ENCODE data around the gene CA4.
"Not testable (repeated sequence)": the region's sequence is repeated elsewhere in the genome, so short reads cannot be mapped to it uniquely, and the experiment has no call there.

The CA4 gene

GRCh38 chr17:60165971-60166370, 16.2 kb downstream of the CA4 start:
- H3K36me3 ChIP-seq: no peaks in the 10 kb centered on the region
- H4K20me1 ChIP-seq: no peaks in the 10 kb centered on the region
- no peak overlapping the region for H3K27ac ChIP-seq
- no peaks in the 10 kb centered on the region for H3K27me3 ChIP-seq
- H3K4me2 ChIP-seq: peak overlapping the region in 9 of 11 experiments; percentile 8 to 77 (median 49); a peak in 14 of 22 replicates
- H3K4me1 ChIP-seq: peaks cover 31 to 80% (median 60%) of the 10 kb centered on the region in 10 experiments
- TF ChIP-seq Cebpa-rat (IDR thresholded peaks at IDR 0.05): no peak
- H3K9me3 ChIP-seq (replicated peaks in 1 of 11): no peaks in the 10 kb centered on the region
- no peak overlapping the region for H3K4me3 ChIP-seq
- no peak overlapping the region for H3K9ac ChIP-seq

GRCh38 chr17:60167065-60167741, 17.4 kb downstream of the CA4 start:
- Histone ChIP-seq H3K4me2 (peak overlapping the region in 3 of 11 experiments; percentile 31 to 77 (median 75); a peak in 6 of 22 replicates), H3K36me3 (no peaks in the 10 kb centered on the region), H3K9me3 (replicated peaks in 1 of 11) (no peaks in the 10 kb centered on the region), H4K20me1 (no peaks in the 10 kb centered on the region), H3K4me3 (no peak overlapping the region), H3K4me1 (peaks cover 19 to 80% (median 53%) of the 10 kb centered on the region in 10 experiments), H3K27me3 (no peaks in the 10 kb centered on the region), H3K9ac (no peak overlapping the region), H3K27ac (no peak overlapping the region)
- no peak for TF ChIP-seq Cebpa-rat (IDR thresholded peaks at IDR 0.05)

GRCh38 chr17:60168654-60169053, 18.9 kb downstream of the CA4 start:
- H3K4me2 ChIP-seq: no peak overlapping the region
- no peaks in the 10 kb centered on the region for H3K36me3 ChIP-seq
- H3K4me3 ChIP-seq: no peak overlapping the region
- H3K9me3 ChIP-seq (replicated peaks in 1 of 11): no peaks in the 10 kb centered on the region
- H3K27ac ChIP-seq: no peak overlapping the region
- no peak for TF ChIP-seq Cebpa-rat (IDR thresholded peaks at IDR 0.05)
- no peaks in the 10 kb centered on the region for H3K27me3 ChIP-seq
- H4K20me1 ChIP-seq: peaks cover 0 to 5% (median 0%) of the 10 kb centered on the region in 11 experiments; a peak in 3 of 22 replicates
- H3K4me1 ChIP-seq: peaks cover 13 to 78% (median 44%) of the 10 kb centered on the region in 10 experiments
- no peak overlapping the region for H3K9ac ChIP-seq

- Histone ChIP-seq H3K4me3 (peak overlapping the region in 1 of 10 experiments; percentile 26; a peak in 1 of 20 replicates), H3K27me3 (no peaks in the 10 kb centered on the region), H3K4me1 (peaks cover 13 to 83% (median 44%) of the 10 kb centered on the region in 10 experiments), H3K4me2 (peak overlapping the region; percentile 15 to 83 (median 68)), H3K27ac (peak overlapping the region in 10 of 11 experiments; percentile 6 to 74 (median 53); a peak in 18 of 22 replicates), H4K20me1 (peaks cover 0 to 16% (median 0%) of the 10 kb centered on the region in 11 experiments; a peak in 4 of 22 replicates), H3K36me3 (peaks cover 0 to 9% (median 0%) of the 10 kb centered on the region in 11 experiments; a peak in 3 of 22 replicates), H3K9ac (peak overlapping the region in 3 of 11 experiments; percentile 14 to 33 (median 28); a peak in 2 of 22 replicates), H3K9me3 (replicated peaks in 1 of 11) (no peaks in the 10 kb centered on the region)
- peak in 2 of 11 experiments; percentile 38 to 39; a peak in 2 of 22 replicates for TF ChIP-seq Cebpa-rat (IDR thresholded peaks at IDR 0.05)
Measured at GRCh38 chr17:60169921-60170817, 20.4 kb downstream of the CA4 start.

- peaks cover 13 to 74% (median 35%) of the 10 kb centered on the region in 10 experiments for H3K4me1 ChIP-seq
- H3K36me3 ChIP-seq: peaks cover 0 to 16% (median 0%) of the 10 kb centered on the region in 11 experiments; a peak in 4 of 22 replicates
- H3K9me3 ChIP-seq (replicated peaks in 1 of 11): no peaks in the 10 kb centered on the region
- peak overlapping the region; percentile 15 to 83 (median 68) for H3K4me2 ChIP-seq
- no peak overlapping the region for H3K9ac ChIP-seq
- no peaks in the 10 kb centered on the region for H3K27me3 ChIP-seq
- peaks cover 0 to 16% (median 0%) of the 10 kb centered on the region in 11 experiments; a peak in 4 of 22 replicates for H4K20me1 ChIP-seq
- H3K27ac ChIP-seq: peak overlapping the region in 8 of 11 experiments; percentile 13 to 74 (median 55); a peak in 10 of 22 replicates
- no peak overlapping the region for H3K4me3 ChIP-seq
- TF ChIP-seq Cebpa-rat (IDR thresholded peaks at IDR 0.05): 0 out of 22 replicates have a peak, but pooled peaks of 1 of the 11 experiments have one; percentile 1
Measured at GRCh38 chr17:60170835-60171752, 21.3 kb downstream of the CA4 start.

DNA sequence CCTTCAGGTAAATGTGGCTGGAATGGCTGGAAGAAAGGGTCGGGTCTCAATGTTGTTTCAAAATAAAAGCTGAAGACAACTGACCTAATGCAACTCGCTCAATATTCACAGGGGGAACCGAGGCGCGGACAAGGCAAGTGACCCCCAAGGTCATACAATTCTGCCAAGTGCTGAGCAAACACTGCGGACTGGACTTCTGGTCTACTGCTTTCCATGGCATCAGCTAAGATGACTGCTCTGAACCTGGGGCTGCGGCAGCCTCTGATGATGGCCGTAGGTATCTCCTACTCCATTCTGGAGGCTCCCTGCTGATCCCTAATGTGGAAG, 21.9 kb downstream of the CA4 start:
- Histone ChIP-seq H3K27me3 (no peaks in the 10 kb centered on the region), H3K4me2 (peak overlapping the region in 1 of 11 experiments; percentile 41; a peak in 2 of 22 replicates), H4K20me1 (peaks cover 0 to 20% (median 0%) of the 10 kb centered on the region in 11 experiments; a peak in 4 of 22 replicates), H3K4me3 (no peak overlapping the region), H3K9me3 (replicated peaks in 1 of 11) (no peaks in the 10 kb centered on the region), H3K4me1 (peaks cover 13 to 68% (median 31%) of the 10 kb centered on the region in 10 experiments), H3K9ac (no peak overlapping the region), H3K27ac (peak overlapping the region in 3 of 11 experiments; percentile 14 to 57 (median 53); a peak in 1 of 22 replicates), H3K36me3 (peaks cover 0 to 22% (median 5%) of the 10 kb centered on the region in 11 experiments; a peak in 10 of 22 replicates)
- no peak for TF ChIP-seq Cebpa-rat (IDR thresholded peaks at IDR 0.05)

DNA sequence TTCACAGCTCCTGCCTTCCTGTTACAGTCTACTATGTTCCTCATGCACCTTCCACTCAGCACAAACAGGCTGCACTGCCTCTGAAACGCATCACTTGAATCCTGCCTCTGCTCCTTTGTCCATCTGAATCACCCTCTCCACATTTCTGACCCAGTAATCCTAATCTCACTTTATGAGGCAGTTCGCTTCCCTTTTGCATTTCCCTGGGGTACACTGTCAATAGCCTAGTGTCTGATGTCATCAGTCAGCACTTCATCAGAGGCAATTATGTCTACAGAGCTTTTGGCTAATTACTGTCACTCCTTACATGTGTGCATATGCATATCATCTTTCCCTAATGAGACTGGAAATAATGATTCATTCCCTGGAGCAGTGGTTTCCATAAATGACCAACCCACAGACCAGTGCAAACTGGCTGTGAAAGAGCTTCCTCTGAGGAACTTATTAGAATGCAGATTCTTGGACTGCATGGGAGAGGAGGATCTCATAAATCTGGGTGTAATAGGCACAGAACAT, 23.6 kb downstream of the CA4 start:
- H3K4me1 ChIP-seq: peaks cover 13 to 58% (median 31%) of the 10 kb centered on the region in 10 experiments
- H3K36me3 ChIP-seq: peaks cover 2 to 34% (median 14%) of the 10 kb centered on the region in 11 experiments; a peak in 19 of 22 replicates
- H3K27ac ChIP-seq: no peak overlapping the region
- H3K4me2 ChIP-seq: peak overlapping the region in 2 of 11 experiments; percentile 6 to 27; a peak in 2 of 22 replicates
- H4K20me1 ChIP-seq: peaks cover 0 to 21% (median 0%) of the 10 kb centered on the region in 11 experiments; a peak in 4 of 22 replicates
- no peak overlapping the region for H3K4me3 ChIP-seq
- no peaks in the 10 kb centered on the region for H3K27me3 ChIP-seq
- TF ChIP-seq Cebpa-rat (IDR thresholded peaks at IDR 0.05): no peak
- no peak overlapping the region for H3K9ac ChIP-seq
- H3K9me3 ChIP-seq (replicated peaks in 1 of 11): no peaks in the 10 kb centered on the region

DNA sequence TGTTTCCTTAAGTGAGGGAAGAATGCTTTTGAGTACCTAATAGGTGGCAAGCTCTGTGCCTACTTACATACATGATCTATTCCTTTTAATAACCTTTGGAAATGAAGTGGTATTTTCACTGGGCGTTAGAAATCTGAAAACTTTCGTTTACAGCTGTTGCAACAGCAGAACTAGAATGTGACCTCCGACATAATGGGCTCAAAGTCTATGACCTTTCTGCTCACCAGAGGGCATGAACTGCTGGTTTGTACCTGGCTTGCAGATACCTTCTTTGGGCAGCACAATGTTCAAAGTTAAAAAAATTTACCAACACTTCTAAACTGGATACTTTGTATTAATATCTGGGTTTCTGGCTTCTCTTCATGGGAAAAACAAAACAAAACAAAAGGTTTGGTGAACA, 24.3 kb downstream of the CA4 start:
- Histone ChIP-seq H3K36me3 (peaks cover 9 to 41% (median 20%) of the 10 kb centered on the region in 11 experiments; a peak in 20 of 22 replicates), H3K9ac (no peak overlapping the region), H3K4me3 (no peak overlapping the region), H3K27me3 (no peaks in the 10 kb centered on the region), H3K27ac (no peak overlapping the region), H3K9me3 (replicated peaks in 1 of 11) (no peaks in the 10 kb centered on the region), H3K4me2 (0 out of 22 replicates have a peak overlapping the region, but pooled peaks of 1 of the 11 experiments have one; percentile 27), H4K20me1 (peaks cover 0 to 21% (median 0%) of the 10 kb centered on the region in 11 experiments; a peak in 4 of 22 replicates), H3K4me1 (peaks cover 13 to 55% (median 31%) of the 10 kb centered on the region in 10 experiments)
- no peak for TF ChIP-seq Cebpa-rat (IDR thresholded peaks at IDR 0.05)

GRCh38 chr17:60174767-60175166, 25.0 kb downstream of the CA4 start:
- not testable (repeated sequence) for H3K9me3 ChIP-seq (replicated peaks in 1 of 11); H3K4me2 ChIP-seq; H3K27ac ChIP-seq; H3K27me3 ChIP-seq; H3K9ac ChIP-seq; H3K4me3 ChIP-seq
- H3K4me1 ChIP-seq: peaks cover 11 to 49% (median 25%) of the 10 kb centered on the region in 10 experiments
- peaks cover 0 to 21% (median 0%) of the 10 kb centered on the region in 11 experiments; a peak in 4 of 22 replicates for H4K20me1 ChIP-seq
- H3K36me3 ChIP-seq: peaks cover 15 to 48% (median 28%) of the 10 kb centered on the region in 11 experiments; a peak in 20 of 22 replicates

DNA sequence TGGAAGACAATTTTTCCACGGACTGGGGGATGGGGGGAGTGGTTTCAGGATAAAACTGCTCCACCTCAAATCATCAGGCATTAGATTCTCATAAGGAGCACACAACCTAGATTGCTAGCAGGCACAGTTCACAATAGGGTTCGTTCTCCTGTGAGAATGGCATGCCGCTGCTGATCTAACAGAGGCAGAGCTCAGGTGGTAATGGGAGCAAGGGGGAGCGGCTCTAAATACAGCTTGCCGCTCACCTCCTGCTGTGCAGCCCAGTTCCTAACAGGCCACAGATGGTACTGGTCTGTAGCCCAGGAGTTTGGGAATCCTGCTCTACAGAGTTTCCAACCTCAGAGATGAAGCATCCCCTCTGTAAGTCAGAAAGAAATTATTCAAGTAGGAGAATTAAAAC, 27.0 kb downstream of the CA4 start:
- H3K4me2 ChIP-seq; H3K27me3 ChIP-seq; H3K9me3 ChIP-seq (replicated peaks in 1 of 11); H3K4me3 ChIP-seq; H3K27ac ChIP-seq; H3K9ac ChIP-seq: not testable (repeated sequence)
- Histone ChIP-seq H3K36me3 (peaks cover 34 to 68% (median 48%) of the 10 kb centered on the region in 11 experiments), H3K4me1 (peaks cover 0 to 29% (median 8%) of the 10 kb centered on the region in 10 experiments; a peak in 11 of 20 replicates), H4K20me1 (peaks cover 0 to 25% (median 0%) of the 10 kb centered on the region in 11 experiments; a peak in 4 of 22 replicates)

GRCh38 chr17:60178180-60178579, 28.4 kb downstream of the CA4 start:
- H3K9me3 ChIP-seq (replicated peaks in 1 of 11); H3K27ac ChIP-seq; H3K4me2 ChIP-seq; H3K4me3 ChIP-seq; H3K9ac ChIP-seq; H3K27me3 ChIP-seq: not testable (repeated sequence)
- Histone ChIP-seq H3K4me1 (peaks cover 0 to 18% (median 7%) of the 10 kb centered on the region in 10 experiments; a peak in 11 of 20 replicates), H4K20me1 (peaks cover 0 to 31% (median 0%) of the 10 kb centered on the region in 11 experiments; a peak in 4 of 22 replicates), H3K36me3 (peaks cover 44 to 82% (median 62%) of the 10 kb centered on the region in 11 experiments)
